ENCODE data around the gene ANO3. TPM values are rescaled to one million over a fixed set of nuclear protein-coding genes. Genes with fewer than 3 reads are reported as not detected.

The ANO3 gene
- total RNA-seq, 1 donor from 2014 or later: 8.2 TPM

DNA sequence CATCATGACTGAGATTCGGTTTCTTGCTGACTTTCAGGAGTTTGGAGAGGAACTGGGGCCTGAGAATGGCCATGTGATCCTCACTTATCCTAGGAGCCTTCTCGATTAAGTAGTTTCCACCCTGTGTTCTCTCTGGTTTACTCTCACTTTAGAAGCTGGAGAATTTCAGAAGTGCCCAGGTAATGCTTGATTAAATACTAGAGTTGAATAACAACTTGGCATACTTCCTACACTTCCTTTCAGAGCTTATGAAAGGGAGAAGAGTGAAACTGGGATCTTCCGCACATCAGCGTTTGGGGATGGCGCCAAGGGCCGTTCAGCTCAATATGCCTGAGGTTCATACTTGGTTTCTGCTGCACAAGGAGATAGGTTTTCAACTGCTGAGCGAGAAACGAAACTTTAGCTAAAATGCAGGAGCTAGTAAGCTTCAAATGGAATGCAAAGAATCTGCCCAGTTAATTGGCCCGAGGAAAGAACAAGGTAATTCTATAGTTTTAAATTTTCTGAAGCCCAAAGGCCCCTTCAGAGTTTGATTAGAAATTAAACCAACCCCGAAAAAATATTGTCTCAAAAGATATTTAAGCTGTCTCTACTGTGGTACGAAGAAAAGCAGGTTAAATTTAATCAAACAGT is 241.0 kb downstream of the ANO3 start:
- H3K4me1 ChIP-seq: no peaks in the 10 kb centered on the region
- no peaks in the 10 kb centered on the region for H3K36me3 ChIP-seq
- H3K9me3 ChIP-seq: no peaks in the 10 kb centered on the region
- no peak for DNase-seq (ENCODE audit: low spot score in 2 of 2)
- no peaks in the 10 kb centered on the region for H3K27me3 ChIP-seq
- no peak overlapping the region for H3K4me3 ChIP-seq
- intact Hi-C loops (cut with DNase I): no loop called here
- no peak for TF ChIP-seq CTCF (IDR thresholded peaks at IDR 0.05)
- H3K27ac ChIP-seq: no peak overlapping the region

DNA sequence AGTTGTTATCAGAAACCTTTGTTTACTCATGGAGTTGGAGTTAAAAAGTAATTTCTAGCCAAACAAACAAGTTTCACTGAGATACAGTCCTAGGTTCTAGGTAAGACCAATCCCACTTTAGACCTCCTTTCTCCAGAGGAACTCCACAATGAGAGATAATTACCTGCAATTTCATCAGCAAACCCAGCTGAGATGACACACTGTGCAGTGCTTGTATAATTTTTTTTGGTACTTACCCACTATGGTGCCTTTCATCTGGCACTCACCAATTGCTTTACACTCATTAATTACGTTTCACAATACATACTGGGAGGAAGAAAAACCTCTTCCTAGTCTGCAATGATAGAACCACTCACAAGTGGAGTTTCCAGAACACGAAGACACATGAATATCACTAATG is 242.0 kb downstream of the ANO3 start:
- intact Hi-C loops (cut with DNase I): no loop called here
- no peaks in the 10 kb centered on the region for H3K27me3 ChIP-seq

DNA sequence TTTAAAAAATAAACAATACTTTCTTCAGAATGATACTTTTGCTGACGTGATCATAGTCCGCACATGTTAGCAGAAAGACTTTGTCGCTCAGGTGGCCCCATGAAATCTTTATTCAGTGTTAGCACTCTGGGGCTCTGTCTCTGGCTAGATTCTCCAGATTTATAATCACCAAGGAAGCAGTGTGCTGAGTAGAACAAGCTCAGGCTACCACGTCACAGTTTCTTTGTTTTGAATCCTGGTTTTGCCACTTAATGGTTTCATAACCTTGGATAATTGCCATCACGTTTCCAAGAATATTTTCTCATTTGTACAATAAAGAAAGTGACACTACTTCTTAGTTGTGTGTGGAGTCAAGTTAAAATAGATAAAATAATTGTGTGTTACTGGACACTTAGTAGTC is 244.0 kb downstream of the ANO3 start:
- no peaks in the 10 kb centered on the region for H3K36me3 ChIP-seq
- H3K9me3 ChIP-seq: no peaks in the 10 kb centered on the region
- no peak for TF ChIP-seq CTCF (IDR thresholded peaks at IDR 0.05)
- no peaks in the 10 kb centered on the region for H3K4me1 ChIP-seq
- no peak for DNase-seq (ENCODE audit: low spot score in 2 of 2)
- H3K27me3 ChIP-seq: no peaks in the 10 kb centered on the region
- no peak overlapping the region for H3K4me3 ChIP-seq
- intact Hi-C loops (cut with DNase I): no loop called here
- no peak overlapping the region for H3K27ac ChIP-seq

More for the DNA sequence above, 242.0 kb downstream of the ANO3 start:
- Histone ChIP-seq H3K9me3 (no peaks in the 10 kb centered on the region), H3K36me3 (no peaks in the 10 kb centered on the region), H3K4me1 (no peaks in the 10 kb centered on the region), H3K4me3 (no peak overlapping the region), H3K27ac (no peak overlapping the region)
- DNase-seq (ENCODE audit: low spot score in 2 of 2): no peak
- no peak for TF ChIP-seq CTCF (IDR thresholded peaks at IDR 0.05)

GRCh38 chr11:26578998-26579661 is 247.2 kb downstream of the ANO3 start:
- Histone ChIP-seq H3K9me3 (no peaks in the 10 kb centered on the region), H3K27ac (no peak overlapping the region), H3K36me3 (no peaks in the 10 kb centered on the region), H3K4me3 (no peak overlapping the region), H3K27me3 (no peaks in the 10 kb centered on the region), H3K4me1 (no peaks in the 10 kb centered on the region)
- intact Hi-C loops (cut with DNase I): no loop called here
- DNase-seq (ENCODE audit: low spot score in 2 of 2): no peak
- no peak for TF ChIP-seq CTCF (IDR thresholded peaks at IDR 0.05)

- TF ChIP-seq CTCF (IDR thresholded peaks at IDR 0.05): no peak
These were observed 247.8 kb downstream of the ANO3 start for GRCh38 chr11:26579683-26580082.

More at GRCh38 chr11:26579683-26580082, 247.8 kb downstream of the ANO3 start:
- DNase-seq (ENCODE audit: low spot score in 2 of 2): no peak
- Histone ChIP-seq H3K4me3 (no peak overlapping the region), H3K4me1 (no peaks in the 10 kb centered on the region), H3K9me3 (no peaks in the 10 kb centered on the region), H3K36me3 (no peaks in the 10 kb centered on the region), H3K27me3 (no peaks in the 10 kb centered on the region), H3K27ac (no peak overlapping the region)
- intact Hi-C loops (cut with DNase I): no loop called here
